Measurements from ENCODE around the gene PIK3R6.

DNA sequence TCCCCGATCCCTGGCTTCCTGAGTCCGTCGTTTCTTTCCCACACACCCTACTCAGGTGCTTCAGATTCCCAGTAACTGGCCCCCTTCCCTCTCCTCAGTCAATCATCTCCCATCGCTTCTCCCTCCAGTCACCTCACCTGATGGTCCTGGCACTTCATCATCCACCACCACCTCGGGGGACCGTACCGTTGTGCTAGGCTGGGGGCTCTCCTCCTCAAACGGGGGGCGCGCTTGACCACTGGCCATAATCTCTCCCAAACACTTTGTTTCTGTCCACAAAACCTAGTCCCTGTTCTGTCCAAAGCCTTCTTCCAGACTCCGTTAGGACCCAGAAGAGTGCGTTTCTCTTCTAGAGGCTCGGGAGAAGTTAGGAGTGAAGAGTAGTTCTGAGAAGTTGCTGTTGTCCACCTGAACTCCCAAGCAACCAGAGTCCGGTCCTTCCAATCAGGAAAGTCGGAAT, 109.3 kb downstream of the PIK3R6 start, which contains the start of gene SPDYE4:
- TF ChIP-seq, protein P1, sequence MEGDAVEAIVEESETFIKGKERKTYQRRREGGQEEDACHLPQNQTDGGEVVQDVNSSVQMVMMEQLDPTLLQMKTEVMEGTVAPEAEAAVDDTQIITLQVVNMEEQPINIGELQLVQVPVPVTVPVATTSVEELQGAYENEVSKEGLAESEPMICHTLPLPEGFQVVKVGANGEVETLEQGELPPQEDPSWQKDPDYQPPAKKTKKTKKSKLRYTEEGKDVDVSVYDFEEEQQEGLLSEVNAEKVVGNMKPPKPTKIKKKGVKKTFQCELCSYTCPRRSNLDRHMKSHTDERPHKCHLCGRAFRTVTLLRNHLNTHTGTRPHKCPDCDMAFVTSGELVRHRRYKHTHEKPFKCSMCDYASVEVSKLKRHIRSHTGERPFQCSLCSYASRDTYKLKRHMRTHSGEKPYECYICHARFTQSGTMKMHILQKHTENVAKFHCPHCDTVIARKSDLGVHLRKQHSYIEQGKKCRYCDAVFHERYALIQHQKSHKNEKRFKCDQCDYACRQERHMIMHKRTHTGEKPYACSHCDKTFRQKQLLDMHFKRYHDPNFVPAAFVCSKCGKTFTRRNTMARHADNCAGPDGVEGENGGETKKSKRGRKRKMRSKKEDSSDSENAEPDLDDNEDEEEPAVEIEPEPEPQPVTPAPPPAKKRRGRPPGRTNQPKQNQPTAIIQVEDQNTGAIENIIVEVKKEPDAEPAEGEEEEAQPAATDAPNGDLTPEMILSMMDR (IDR thresholded peaks at IDR 0.05), result no peak
- no peak for TF ChIP-seq POLR2A (IDR thresholded peaks at IDR 0.05)
